ENCODE measurements around the gene ETV6. TPM values are rescaled to one million over a fixed set of nuclear protein-coding genes. Genes with fewer than 3 reads are reported as not detected.

Gene ETV6
- total RNA-seq, 1 experiment from 2014 or later: 19.3 TPM

DNA sequence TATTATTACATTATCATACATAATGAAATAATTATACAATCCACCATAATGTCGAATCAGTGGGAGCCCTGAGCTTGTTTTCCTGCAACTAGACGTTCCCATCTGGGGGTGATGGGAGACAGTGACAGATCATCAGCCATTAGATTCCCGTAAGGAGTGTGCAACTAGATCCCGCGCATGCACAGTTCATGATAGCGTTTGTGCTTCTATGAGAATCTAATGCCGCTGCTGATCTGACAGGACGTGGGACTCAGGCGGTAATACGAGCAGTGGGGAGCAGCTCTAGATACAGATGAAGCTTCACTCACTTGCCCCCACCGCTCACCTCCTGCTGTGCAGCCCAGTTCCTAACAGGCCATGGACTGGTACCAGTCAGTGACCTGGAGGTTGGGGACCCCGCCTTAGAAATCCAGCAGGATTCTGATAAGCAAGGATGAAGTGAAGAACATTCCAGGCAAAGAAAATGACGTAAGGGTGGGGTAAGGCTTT is 204.6 kb downstream of the ETV6 start:
- H3K27ac Mint-ChIP-seq (ENCODE audit: low read depth, unreplicated experiment): no peak overlapping the region
- CTCF ChIA-PET: interaction anchor here (1.1 to 1.2 kb wide), 3 partner anchors 13 to 180 kb away, joined by 3 read pairs; no protein-coding TSS in a partner anchor

GRCh38 chr12:11855983-11856374 is 206.5 kb downstream of the ETV6 start:
- Mint-ChIP-seq H3K27ac (ENCODE audit: low read depth, unreplicated experiment) (no peak overlapping the region), H3K27me3 (ENCODE audit: insufficient read depth, unreplicated experiment) (no peaks in the 10 kb centered on the region)
- POLR2A ChIA-PET: interaction anchor here (0.7 to 1.3 kb wide), 3 partner anchors 206 to 323 kb away, joined by 3 to 5 read pairs (median 3); no protein-coding TSS in a partner anchor

More for the DNA sequence above, 204.6 kb downstream of the ETV6 start:
- no TSS peak for BruUV-seq (replicated peaks)
- H3K9me3 Mint-ChIP-seq (ENCODE audit: unreplicated experiment): no peaks in the 10 kb centered on the region
- no peak overlapping the region for H3K4me3 Mint-ChIP-seq (ENCODE audit: unreplicated experiment)
- no peak for TF ChIP-seq CTCF (IDR thresholded peaks at IDR 0.05; ENCODE audit: unreplicated experiment)
- peaks cover 6% of the 10 kb centered on the region for H3K4me1 Mint-ChIP-seq (ENCODE audit: insufficient read depth, unreplicated experiment)
- POLR2A ChIA-PET: no interaction called here
- H3K27me3 Mint-ChIP-seq (ENCODE audit: insufficient read depth, unreplicated experiment): no peaks in the 10 kb centered on the region
- DNase-seq (ENCODE audit: unreplicated experiment): no peak
- peaks cover 29% of the 10 kb centered on the region for H3K36me3 Mint-ChIP-seq (ENCODE audit: insufficient read depth, unreplicated experiment)
- intact Hi-C loops (cut with micrococcal nuclease): no loop called here

GRCh38 chr12:11856971-11857370 is 207.5 kb downstream of the ETV6 start:
- no peak for TF ChIP-seq CTCF (IDR thresholded peaks at IDR 0.05; ENCODE audit: unreplicated experiment)
- Mint-ChIP-seq H3K36me3 (ENCODE audit: insufficient read depth, unreplicated experiment) (peaks cover 34% of the 10 kb centered on the region), H3K4me1 (ENCODE audit: insufficient read depth, unreplicated experiment) (peaks cover 6% of the 10 kb centered on the region), H3K4me3 (ENCODE audit: unreplicated experiment) (no peak overlapping the region), H3K27ac (ENCODE audit: low read depth, unreplicated experiment) (no peak overlapping the region), H3K27me3 (ENCODE audit: insufficient read depth, unreplicated experiment) (no peaks in the 10 kb centered on the region), H3K9me3 (ENCODE audit: unreplicated experiment) (no peaks in the 10 kb centered on the region)
- BruUV-seq (replicated peaks): no TSS peak
- peak; percentile 42 for DNase-seq (ENCODE audit: unreplicated experiment)
- intact Hi-C loops (cut with micrococcal nuclease): no loop called here
- ChIA-PET CTCF (no interaction called here), POLR2A (interaction anchor here (1.3 kb wide), 1 partner anchor 207 kb away, joined by 5 read pairs; no protein-coding TSS in a partner anchor)

More at GRCh38 chr12:11855983-11856374, 206.5 kb downstream of the ETV6 start:
- CTCF ChIA-PET: interaction anchor here (0.5 to 0.6 kb wide), 3 partner anchors 155 to 294 kb away, joined by 3 to 4 read pairs (median 3); no protein-coding TSS in a partner anchor
- Mint-ChIP-seq H3K4me1 (ENCODE audit: insufficient read depth, unreplicated experiment) (peaks cover 6% of the 10 kb centered on the region), H3K36me3 (ENCODE audit: insufficient read depth, unreplicated experiment) (peaks cover 34% of the 10 kb centered on the region), H3K4me3 (ENCODE audit: unreplicated experiment) (no peak overlapping the region), H3K9me3 (ENCODE audit: unreplicated experiment) (no peaks in the 10 kb centered on the region)
- intact Hi-C loops (cut with micrococcal nuclease): no loop called here
- DNase-seq (ENCODE audit: unreplicated experiment): no peak
- TF ChIP-seq CTCF (IDR thresholded peaks at IDR 0.05; ENCODE audit: unreplicated experiment): no peak
- BruUV-seq (replicated peaks): no TSS peak

GRCh38 chr12:11859705-11860425 is 210.4 kb downstream of the ETV6 start:
- Mint-ChIP-seq H3K27me3 (ENCODE audit: insufficient read depth, unreplicated experiment) (no peaks in the 10 kb centered on the region), H3K4me1 (ENCODE audit: insufficient read depth, unreplicated experiment) (peaks cover 6% of the 10 kb centered on the region), H3K4me3 (ENCODE audit: unreplicated experiment) (no peak overlapping the region), H3K27ac (ENCODE audit: low read depth, unreplicated experiment) (no peak overlapping the region), H3K9me3 (ENCODE audit: unreplicated experiment) (no peaks in the 10 kb centered on the region), H3K36me3 (ENCODE audit: insufficient read depth, unreplicated experiment) (peaks cover 30% of the 10 kb centered on the region)
- no peak for TF ChIP-seq CTCF (IDR thresholded peaks at IDR 0.05; ENCODE audit: unreplicated experiment)
- intact Hi-C loops (cut with micrococcal nuclease): no loop called here
- no TSS peak for BruUV-seq (replicated peaks)
- CTCF ChIA-PET: interaction anchor here (0.9 to 1.1 kb wide), 2 partner anchors 30 to 279 kb away, joined by 3 to 4 read pairs; no protein-coding TSS in a partner anchor
- DNase-seq (ENCODE audit: unreplicated experiment): no peak
- POLR2A ChIA-PET: interaction anchor here (0.6 kb wide), 1 partner anchor 211 kb away, joined by 3 read pairs; the partner anchor contains the start of gene ETV6

All from MCF 10A (cell line).